ENCODE measurements around the gene BPNT1. TPM values are rescaled to one million over a fixed set of nuclear protein-coding genes. Genes with fewer than 3 reads are reported as not detected.

The BPNT1 gene
- total RNA-seq, 1 donor from 2014 or later, result 19.7 TPM

DNA sequence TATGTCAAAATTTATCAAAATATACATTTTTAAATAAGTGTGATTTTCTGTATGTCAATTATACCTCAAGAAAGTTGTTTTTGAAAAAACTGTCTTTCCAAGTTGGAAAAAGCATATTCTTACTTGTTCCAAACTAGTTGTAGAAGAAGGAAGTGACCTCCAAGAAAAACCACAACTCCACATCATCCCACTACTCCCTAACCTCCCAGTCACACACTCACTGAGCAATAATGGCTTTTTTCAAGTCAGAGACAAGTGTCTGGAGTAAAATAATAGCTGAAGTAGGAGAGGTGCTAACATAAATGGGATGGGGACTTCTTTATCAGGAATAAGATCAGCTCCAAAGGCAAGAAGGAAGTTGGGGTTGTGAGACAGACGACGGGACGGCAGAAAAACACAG, 56.7 kb downstream of the BPNT1 start:
- TF ChIP-seq, protein P1, sequence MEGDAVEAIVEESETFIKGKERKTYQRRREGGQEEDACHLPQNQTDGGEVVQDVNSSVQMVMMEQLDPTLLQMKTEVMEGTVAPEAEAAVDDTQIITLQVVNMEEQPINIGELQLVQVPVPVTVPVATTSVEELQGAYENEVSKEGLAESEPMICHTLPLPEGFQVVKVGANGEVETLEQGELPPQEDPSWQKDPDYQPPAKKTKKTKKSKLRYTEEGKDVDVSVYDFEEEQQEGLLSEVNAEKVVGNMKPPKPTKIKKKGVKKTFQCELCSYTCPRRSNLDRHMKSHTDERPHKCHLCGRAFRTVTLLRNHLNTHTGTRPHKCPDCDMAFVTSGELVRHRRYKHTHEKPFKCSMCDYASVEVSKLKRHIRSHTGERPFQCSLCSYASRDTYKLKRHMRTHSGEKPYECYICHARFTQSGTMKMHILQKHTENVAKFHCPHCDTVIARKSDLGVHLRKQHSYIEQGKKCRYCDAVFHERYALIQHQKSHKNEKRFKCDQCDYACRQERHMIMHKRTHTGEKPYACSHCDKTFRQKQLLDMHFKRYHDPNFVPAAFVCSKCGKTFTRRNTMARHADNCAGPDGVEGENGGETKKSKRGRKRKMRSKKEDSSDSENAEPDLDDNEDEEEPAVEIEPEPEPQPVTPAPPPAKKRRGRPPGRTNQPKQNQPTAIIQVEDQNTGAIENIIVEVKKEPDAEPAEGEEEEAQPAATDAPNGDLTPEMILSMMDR (IDR thresholded peaks at IDR 0.05; ENCODE audit: borderline replicate concordance), result no peak
- no peak overlapping the region for H3K27ac ChIP-seq (replicated peaks)
- no peaks in the 10 kb centered on the region for H3K27me3 ChIP-seq (ENCODE audit: low read depth)
- no peak for DNase-seq
- no peaks in the 10 kb centered on the region for H3K4me1 ChIP-seq
- no peaks in the 10 kb centered on the region for H3K9me3 ChIP-seq (replicated peaks)
- no peak overlapping the region for H3K4me3 ChIP-seq
- intact Hi-C loops (cut with micrococcal nuclease), result no loop called here
- peaks cover 65% of the 10 kb centered on the region for H3K36me3 ChIP-seq

- H3K4me1 ChIP-seq, result no peaks in the 10 kb centered on the region
- H3K9me3 ChIP-seq (replicated peaks), result no peaks in the 10 kb centered on the region
- intact Hi-C loops (cut with micrococcal nuclease), result no loop called here
- DNase-seq, result no peak
- H3K27me3 ChIP-seq (ENCODE audit: low read depth), result no peaks in the 10 kb centered on the region
- peaks cover 71% of the 10 kb centered on the region for H3K36me3 ChIP-seq
- no peak overlapping the region for H3K4me3 ChIP-seq
- TF ChIP-seq, protein P1 (IDR thresholded peaks at IDR 0.05; ENCODE audit: borderline replicate concordance), result no peak
- H3K27ac ChIP-seq (replicated peaks), result no peak overlapping the region
These were observed 58.3 kb downstream of the BPNT1 start for GRCh38 chr1:220031287-220031686.

DNA sequence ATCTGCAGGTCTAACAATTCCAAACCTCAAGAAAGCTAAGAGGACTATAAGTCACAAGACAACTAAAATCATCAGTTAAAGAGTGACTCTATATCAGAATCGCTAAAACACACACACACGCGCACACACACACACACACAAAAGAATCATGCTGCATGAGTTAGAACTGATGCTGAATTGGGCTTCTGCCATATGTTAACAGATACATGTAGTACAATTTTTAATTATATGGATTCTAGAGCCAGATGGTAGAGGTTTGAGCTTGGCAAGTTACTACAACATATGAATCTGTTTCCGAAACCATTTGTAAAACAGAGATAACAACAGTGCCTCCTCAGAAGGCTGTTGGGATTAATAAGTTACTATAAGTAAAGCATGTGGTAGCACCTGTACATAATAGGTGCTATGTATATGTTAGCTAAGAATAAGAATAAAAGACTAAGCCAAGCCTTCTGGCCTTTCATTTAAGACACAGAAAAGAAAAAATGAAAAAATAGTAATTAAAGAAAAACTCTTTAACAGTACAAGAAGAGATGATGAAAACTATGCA, 61.2 kb downstream of the BPNT1 start:
- Histone ChIP-seq H3K9me3 (replicated peaks) (no peaks in the 10 kb centered on the region), H3K4me1 (no peaks in the 10 kb centered on the region), H3K4me3 (no peak overlapping the region), H3K27ac (replicated peaks) (no peak overlapping the region), H3K27me3 (ENCODE audit: low read depth) (no peaks in the 10 kb centered on the region), H3K36me3 (peaks cover 84% of the 10 kb centered on the region)
- intact Hi-C loops (cut with micrococcal nuclease), result no loop called here
- TF ChIP-seq, protein P1 (IDR thresholded peaks at IDR 0.05; ENCODE audit: borderline replicate concordance), result no peak
- DNase-seq, result no peak

DNA sequence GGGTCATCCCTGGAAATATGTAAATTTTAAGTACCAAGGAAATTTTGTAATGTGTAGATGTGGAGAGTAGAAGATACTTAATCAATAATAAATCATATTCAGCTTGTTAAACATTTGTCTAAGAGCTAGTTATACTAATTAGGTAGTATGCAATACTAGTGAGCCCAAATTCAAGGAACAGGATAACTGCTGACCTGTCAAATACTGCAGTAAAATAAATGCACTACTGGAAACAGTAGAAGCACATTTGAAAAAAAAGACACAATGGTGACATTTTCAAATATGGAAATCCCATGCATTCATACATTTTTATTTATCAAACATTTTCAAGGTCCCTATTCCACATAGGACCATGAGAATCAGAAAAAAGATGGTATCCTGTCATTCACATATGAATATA, 70.5 kb downstream of the BPNT1 start:
- H3K4me1 ChIP-seq, result no peaks in the 10 kb centered on the region
- no peak overlapping the region for H3K27ac ChIP-seq (replicated peaks)
- no peak for DNase-seq
- TF ChIP-seq, protein P1 (IDR thresholded peaks at IDR 0.05; ENCODE audit: borderline replicate concordance), result no peak
- intact Hi-C loops (cut with micrococcal nuclease), result no loop called here
- H3K4me3 ChIP-seq, result no peak overlapping the region
- H3K36me3 ChIP-seq, result peaks cover 90% of the 10 kb centered on the region
- no peaks in the 10 kb centered on the region for H3K9me3 ChIP-seq (replicated peaks)
- no peaks in the 10 kb centered on the region for H3K27me3 ChIP-seq (ENCODE audit: low read depth)

GRCh38 chr1:220013497-220013896, 76.1 kb downstream of the BPNT1 start:
- DNase-seq, result no peak
- H3K4me1 ChIP-seq, result peaks cover 11% of the 10 kb centered on the region
- H3K36me3 ChIP-seq, result peaks cover 73% of the 10 kb centered on the region
- TF ChIP-seq, protein P1 (IDR thresholded peaks at IDR 0.05; ENCODE audit: borderline replicate concordance), result no peak
- no peak overlapping the region for H3K27ac ChIP-seq (replicated peaks)
- H3K4me3 ChIP-seq, result no peak overlapping the region
- H3K27me3 ChIP-seq (ENCODE audit: low read depth), result no peaks in the 10 kb centered on the region
- no peaks in the 10 kb centered on the region for H3K9me3 ChIP-seq (replicated peaks)
- intact Hi-C loops (cut with micrococcal nuclease), result no loop called here

Data from left ventricle myocardium inferior (tissue), 1 donor.